ENCODE measurements around the gene KRT85.
"Not testable (repeated sequence)": the region's sequence is repeated elsewhere in the genome, so short reads cannot be mapped to it uniquely, and the experiment has no call there.

Gene KRT85

GRCh38 chr12:52347016-52347415, 20.3 kb downstream of the KRT85 start:
- no peak for FAIRE-seq

- no peak for FAIRE-seq
These were observed 20.7 kb downstream of the KRT85 start for GRCh38 chr12:52346593-52346992.

- FAIRE-seq = not testable (repeated sequence)
These were observed 22.2 kb downstream of the KRT85 start for GRCh38 chr12:52345041-52345440.

- FAIRE-seq = no peak
These were observed 23.2 kb downstream of the KRT85 start for GRCh38 chr12:52344111-52344510.

- no peak for FAIRE-seq
These were observed 23.7 kb downstream of the KRT85 start for GRCh38 chr12:52343550-52343949.

- no peak for FAIRE-seq
These were observed 24.3 kb downstream of the KRT85 start for GRCh38 chr12:52342781-52343490.

- FAIRE-seq = no peak
These were observed 26.2 kb downstream of the KRT85 start for GRCh38 chr12:52341066-52341580.

GRCh38 chr12:52338241-52338960, 28.9 kb downstream of the KRT85 start:
- FAIRE-seq = no peak

- FAIRE-seq = no peak
These were observed 30.2 kb downstream of the KRT85 start for GRCh38 chr12:52337054-52337453.

GRCh38 chr12:52336641-52337040, 30.6 kb downstream of the KRT85 start:
- FAIRE-seq = no peak

- FAIRE-seq = no peak
These were observed 31.6 kb downstream of the KRT85 start for GRCh38 chr12:52335598-52336262.

GRCh38 chr12:52334185-52334584, 33.1 kb downstream of the KRT85 start:
- FAIRE-seq = no peak

GRCh38 chr12:52333321-52333720, 34.0 kb downstream of the KRT85 start:
- FAIRE-seq = no peak

- FAIRE-seq = no peak
These were observed 34.9 kb downstream of the KRT85 start for GRCh38 chr12:52332381-52332780.

- FAIRE-seq = no peak
These were observed 35.4 kb downstream of the KRT85 start for GRCh38 chr12:52331833-52332232.

- no peak for FAIRE-seq
These were observed 36.2 kb downstream of the KRT85 start for GRCh38 chr12:52331039-52331438.

- FAIRE-seq = no peak
These were observed 39.3 kb downstream of the KRT85 start for GRCh38 chr12:52327830-52328500.

GRCh38 chr12:52327052-52327829, 40.0 kb downstream of the KRT85 start:
- no peak for FAIRE-seq

GRCh38 chr12:52324153-52324444, 43.2 kb downstream of the KRT85 start:
- FAIRE-seq = no peak

- no peak for FAIRE-seq
These were observed 43.7 kb downstream of the KRT85 start for GRCh38 chr12:52323416-52324152.

- FAIRE-seq = no peak
These were observed 44.3 kb downstream of the KRT85 start for GRCh38 chr12:52323001-52323400.

- FAIRE-seq = no peak
These were observed 45.2 kb downstream of the KRT85 start for GRCh38 chr12:52322069-52322468.
